ENCODE measurements around the gene STK35.

DNA sequence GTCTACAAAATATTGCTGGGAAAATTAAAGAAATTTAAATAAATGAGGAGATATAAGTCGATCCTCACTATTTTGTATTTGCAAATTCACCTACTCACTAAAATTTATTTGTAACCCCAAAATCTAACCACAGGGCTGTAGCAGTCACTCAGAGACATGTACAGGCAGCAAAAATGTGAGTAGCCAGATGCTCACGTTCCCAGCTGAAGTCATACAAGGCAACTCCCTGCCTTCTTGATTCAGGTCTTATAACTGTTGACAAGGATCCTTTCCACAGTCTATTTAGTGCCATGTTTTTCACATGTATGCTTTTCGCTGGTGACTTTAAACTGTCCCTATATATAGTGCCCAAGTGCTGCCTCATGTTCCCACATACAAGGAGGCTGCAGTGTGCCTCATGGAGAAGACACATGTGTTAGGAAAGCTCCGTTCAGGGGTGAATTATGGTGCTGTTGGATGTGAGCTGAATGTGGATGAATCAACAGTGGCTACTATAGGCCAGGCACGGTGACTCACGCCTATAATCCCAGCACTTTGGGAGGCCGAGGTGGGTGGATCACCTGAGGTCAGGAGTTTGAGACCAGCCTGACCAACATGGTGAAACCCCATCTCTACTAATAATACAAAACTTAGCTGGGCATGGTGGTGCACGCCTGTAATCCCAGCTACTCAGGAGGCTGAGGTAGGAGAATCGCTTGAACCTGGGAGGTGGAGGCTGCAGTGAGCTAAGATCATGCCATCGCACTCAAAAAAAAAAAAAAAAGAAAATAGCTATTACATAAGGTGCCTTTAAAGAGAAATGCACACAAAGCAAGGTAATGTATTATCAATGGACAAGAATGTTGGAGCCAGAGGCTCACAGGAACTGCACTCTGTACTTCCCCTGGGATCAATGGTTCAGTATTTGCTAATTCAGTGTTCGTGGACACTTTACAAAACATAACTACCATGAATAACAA is 55.3 kb downstream of the STK35 start:
- TF ChIP-seq POLR2AphosphoS5 (IDR thresholded peaks at IDR 0.05; ENCODE audit: borderline replicate concordance, low read depth, low read length) = no peak
- TF ChIP-seq EZH2 (IDR thresholded peaks at IDR 0.05) = no peak
- no peak for TF ChIP-seq FOXP2 (optimal IDR thresholded peaks at IDR 0.05; ENCODE audit: control extremely low read depth, extremely low read length, insufficient read depth)

Data from SK-N-MC (cell line).